ENCODE data around the gene ATG3. TPM values are rescaled to one million over a fixed set of nuclear protein-coding genes. Genes with fewer than 3 reads are reported as not detected.

Gene ATG3
- total RNA-seq, 1 experiment from 2014 or later, result 59.3 TPM

- Histone ChIP-seq H3K18ac (ENCODE audit: insufficient read length, low read depth, low read length) (no peak overlapping the region), H2BK5ac (ENCODE audit: insufficient read length, low read length) (no peak overlapping the region), H3K23me2 (ENCODE audit: insufficient read length, low read depth, low read length, poor library complexity, severe bottlenecking) (no peaks in the 10 kb centered on the region), H3K9me3 (ENCODE audit: control insufficient read depth, low read depth, low read length) (no peaks in the 10 kb centered on the region), H4K20me1 (ENCODE audit: control insufficient read depth, insufficient read depth, insufficient read length) (no peaks in the 10 kb centered on the region), H2BK20ac (ENCODE audit: low read depth, low read length, poor library complexity, severe bottlenecking) (no peak overlapping the region), H3K27me3 (ENCODE audit: insufficient read depth, low read length) (no peaks in the 10 kb centered on the region), H3K4me2 (ENCODE audit: insufficient read depth, insufficient read length, low read length) (no peak overlapping the region), H4K8ac (replicated peaks; ENCODE audit: insufficient read length, low read depth, low read length) (no peak overlapping the region), H3K27ac (ENCODE audit: insufficient read length, low read depth, low read length) (no peak overlapping the region), H3K4ac (ENCODE audit: low read depth, low read length) (no peak overlapping the region), H2AK5ac (ENCODE audit: insufficient read length, low read length) (no peak overlapping the region), H2BK12ac (ENCODE audit: insufficient read length, low read depth, low read length) (no peak overlapping the region), H3K56ac (ENCODE audit: insufficient read length, low read depth, low read length) (no peak overlapping the region), H4K5ac (ENCODE audit: insufficient read length, low read depth, low read length) (no peak overlapping the region), H3K23ac (ENCODE audit: insufficient read length, low read depth, low read length) (no peak overlapping the region), H3K79me2 (ENCODE audit: insufficient read depth, low read length) (no peaks in the 10 kb centered on the region), H3T11ph (ENCODE audit: low read length) (no peak overlapping the region), H3K4me1 (ENCODE audit: insufficient read depth, low read length) (no peaks in the 10 kb centered on the region), H2AFZ (ENCODE audit: low read length) (no peak overlapping the region), H4K91ac (ENCODE audit: insufficient read length, low read depth, low read length) (no peak overlapping the region), H3K79me1 (ENCODE audit: insufficient read depth, low read depth, low read length, poor library complexity, severe bottlenecking) (no peaks in the 10 kb centered on the region), H2BK120ac (ENCODE audit: low read depth, low read length, poor library complexity, severe bottlenecking) (no peak overlapping the region), H3K9ac (ENCODE audit: extremely low read depth, insufficient read length, low read length) (no peak overlapping the region), H2BK15ac (ENCODE audit: low read depth, low read length) (no peak overlapping the region), H3K14ac (ENCODE audit: insufficient read depth, low read length) (no peak overlapping the region)
- no peak overlapping the region for H3K27ac Mint-ChIP-seq
- no peak for DNase-seq
- H3K36me3 Mint-ChIP-seq (ENCODE audit: insufficient read depth in 1 of 3, low read depth in 3 of 3), result peaks cover 0 to 6% (median 0%) of the 10 kb centered on the region in 3 experiments; a peak in 1 of 7 replicates
- WGBS (ENCODE audit: extremely low coverage, insufficient read length, low lambda C conversion rate), result no CpG with 5 or more reads among the region's 4 CpGs
- no peaks in the 10 kb centered on the region for H3K4me1 Mint-ChIP-seq
- peaks cover 0 to 7% of the 10 kb centered on the region in 2 experiments; a peak in 2 of 5 replicates for H3K9me3 Mint-ChIP-seq
- no peak overlapping the region for H3K4me3 Mint-ChIP-seq
- H3K27me3 Mint-ChIP-seq (ENCODE audit: low read depth), result no peaks in the 10 kb centered on the region
- TF ChIP-seq, protein P1, sequence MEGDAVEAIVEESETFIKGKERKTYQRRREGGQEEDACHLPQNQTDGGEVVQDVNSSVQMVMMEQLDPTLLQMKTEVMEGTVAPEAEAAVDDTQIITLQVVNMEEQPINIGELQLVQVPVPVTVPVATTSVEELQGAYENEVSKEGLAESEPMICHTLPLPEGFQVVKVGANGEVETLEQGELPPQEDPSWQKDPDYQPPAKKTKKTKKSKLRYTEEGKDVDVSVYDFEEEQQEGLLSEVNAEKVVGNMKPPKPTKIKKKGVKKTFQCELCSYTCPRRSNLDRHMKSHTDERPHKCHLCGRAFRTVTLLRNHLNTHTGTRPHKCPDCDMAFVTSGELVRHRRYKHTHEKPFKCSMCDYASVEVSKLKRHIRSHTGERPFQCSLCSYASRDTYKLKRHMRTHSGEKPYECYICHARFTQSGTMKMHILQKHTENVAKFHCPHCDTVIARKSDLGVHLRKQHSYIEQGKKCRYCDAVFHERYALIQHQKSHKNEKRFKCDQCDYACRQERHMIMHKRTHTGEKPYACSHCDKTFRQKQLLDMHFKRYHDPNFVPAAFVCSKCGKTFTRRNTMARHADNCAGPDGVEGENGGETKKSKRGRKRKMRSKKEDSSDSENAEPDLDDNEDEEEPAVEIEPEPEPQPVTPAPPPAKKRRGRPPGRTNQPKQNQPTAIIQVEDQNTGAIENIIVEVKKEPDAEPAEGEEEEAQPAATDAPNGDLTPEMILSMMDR (conservative IDR thresholded peaks at IDR 0.05), result no peak
These were observed 71.9 kb downstream of the ATG3 start for GRCh38 chr3:112489674-112490479.

Data from H9 (cell line).